SK-N-SH treated with all-trans-retinoic acid at 6 μM for 48 hours (cell line): ENCODE data around the gene GLRB.
A peak's percentile ranks its signal among the peaks of the same experiment; 100 is the strongest.

Experiments used
- ATAC-seq: fragments of 200-7000 bp; cut with Tn5 transposase; 3 replicates; pipeline ENCODE4 v1.9.1; 2020; ENCODE audit warnings: mild to moderate bottlenecking, moderate library complexity
- ARNTL ChIP-seq: fragments of 450-650 bp; formaldehyde crosslinking; IDR thresholded peaks from 2 replicates; pipeline ENCODE4 v1.5.0; 2020; ENCODE audit warnings: low read depth, mild to moderate bottlenecking, moderate library complexity, borderline replicate concordance
- BACH2 ChIP-seq: fragments of 250-450 bp; sonication (Bioruptor Pico); IDR thresholded peaks from 2 replicates; pipeline ENCODE4 v1.9.0; 2021; ENCODE audit warnings: mild to moderate bottlenecking, borderline replicate concordance
- CSDC2 ChIP-seq: fragments of 250-450 bp; sonication (Bioruptor Pico); IDR thresholded peaks from 2 replicates; pipeline ENCODE4 v1.5.0; 2020; ENCODE audit warnings: mild to moderate bottlenecking, moderate library complexity
- CSRNP3 ChIP-seq: fragments of 250-450 bp; sonication (Bioruptor Pico); IDR thresholded peaks from 2 replicates; pipeline ENCODE4 v1.5.1; 2021; ENCODE audit warnings: mild to moderate bottlenecking, moderate library complexity
- GLIS3 ChIP-seq: fragments of 250-450 bp; sonication (Bioruptor Pico); IDR thresholded peaks from 2 replicates; pipeline ENCODE4 v1.5.0; 2020; ENCODE audit warnings: mild to moderate bottlenecking, moderate library complexity
- ISL1 ChIP-seq: fragments of 250-450 bp; sonication (Bioruptor Pico); IDR thresholded peaks from 2 replicates; pipeline ENCODE4 v2.1.2; 2022; ENCODE audit warnings: mild to moderate bottlenecking, moderate library complexity
- OSR1 ChIP-seq: fragments of 250-450 bp; sonication (Bioruptor Pico); IDR thresholded peaks from 2 replicates; pipeline ENCODE4 v1.8.0; 2022; ENCODE audit warnings: moderate library complexity, mild to moderate bottlenecking, inconsistent platforms
- PPARA ChIP-seq: fragments of 250-450 bp; sonication (Bioruptor Pico); IDR thresholded peaks from 2 replicates; pipeline ENCODE4 v1.5.0; 2020; ENCODE audit warnings: mild to moderate bottlenecking, borderline replicate concordance
- RARB ChIP-seq: fragments of 250-450 bp; sonication (Bioruptor Pico); IDR thresholded peaks from 2 replicates; pipeline ENCODE4 v1.8.0; 2021; ENCODE audit warnings: mild to moderate bottlenecking, moderate library complexity
- SNAI2 ChIP-seq: fragments of 250-450 bp; sonication (Bioruptor Pico); IDR thresholded peaks from 2 replicates; pipeline ENCODE4 v1.5.0; 2020; ENCODE audit warnings: mild to moderate bottlenecking, moderate library complexity
- TCF4 ChIP-seq: fragments of 250-450 bp; sonication (Bioruptor Pico); IDR thresholded peaks from 2 replicates; pipeline ENCODE4 v1.8.0; 2021; ENCODE audit warnings: mild to moderate bottlenecking, moderate library complexity, borderline replicate concordance
- TOX ChIP-seq: fragments of 250-450 bp; sonication (Bioruptor Pico); IDR thresholded peaks from 2 replicates; pipeline ENCODE4 v1.8.0; 2021; ENCODE audit warnings: mild to moderate bottlenecking, moderate library complexity, borderline replicate concordance
- ZC3H10 ChIP-seq: fragments of 250-450 bp; sonication (Bioruptor Pico); IDR thresholded peaks from 2 replicates; pipeline ENCODE4 v1.5.1; 2021; ENCODE audit warnings: mild to moderate bottlenecking, moderate library complexity
- ZFP3 ChIP-seq: fragments of 250-450 bp; sonication (Bioruptor Pico); IDR thresholded peaks from 2 replicates; pipeline ENCODE4 v1.5.0; 2020; ENCODE audit warnings: mild to moderate bottlenecking, moderate library complexity
- ZFP30 ChIP-seq: fragments of 450-650 bp; formaldehyde crosslinking; IDR thresholded peaks from 2 replicates; pipeline ENCODE4 v1.5.0; 2022; ENCODE audit warnings: mild to moderate bottlenecking, moderate library complexity
- ZNF565 ChIP-seq: fragments of 450-650 bp; formaldehyde crosslinking; conservative IDR thresholded peaks from 2 replicates; pipeline ENCODE4 v1.5.0; 2020; ENCODE audit warnings: low read depth, mild to moderate bottlenecking, moderate library complexity
- ZNF70 ChIP-seq: fragments of 450-650 bp; formaldehyde crosslinking; IDR thresholded peaks from 2 replicates; pipeline ENCODE4 v1.5.0; 2020; ENCODE audit warnings: mild to moderate bottlenecking, moderate library complexity
- ZNF8 ChIP-seq: fragments of 450-650 bp; formaldehyde crosslinking; IDR thresholded peaks from 2 replicates; pipeline ENCODE4 v1.5.0; 2020; ENCODE audit warnings: mild to moderate bottlenecking, moderate library complexity
- TF ChIP-seq, protein P1 (sequence below): fragments of 250-450 bp; sonication (Bioruptor Pico); IDR thresholded peaks from 2 replicates; pipeline ENCODE4 v1.5.1; 2020; ENCODE audit warnings: low read depth, mild to moderate bottlenecking, moderate library complexity
- TF ChIP-seq, protein P2 (sequence below): fragments of 250-450 bp; sonication (Bioruptor Pico); IDR thresholded peaks from 2 replicates; pipeline ENCODE4 v1.5.0; 2020; ENCODE audit warnings: mild to moderate bottlenecking, moderate library complexity
- TF ChIP-seq, protein P3 (sequence below): fragments of 250-450 bp; sonication (Bioruptor Pico); IDR thresholded peaks from 2 replicates; pipeline ENCODE4 v1.8.0; 2021; ENCODE audit warnings: low read depth, mild to moderate bottlenecking, moderate library complexity, borderline replicate concordance
- TF ChIP-seq, protein P4 (sequence below): fragments of 250-450 bp; sonication (Bioruptor Pico); IDR thresholded peaks from 2 replicates; pipeline ENCODE4 v1.8.0; 2020; ENCODE audit warnings: mild to moderate bottlenecking, moderate library complexity, borderline replicate concordance

The GLRB gene

GRCh38 chr4:157057218-157057617 is 18.7 kb upstream of the GLRB start (continued):
- TF ChIP-seq, protein P1, sequence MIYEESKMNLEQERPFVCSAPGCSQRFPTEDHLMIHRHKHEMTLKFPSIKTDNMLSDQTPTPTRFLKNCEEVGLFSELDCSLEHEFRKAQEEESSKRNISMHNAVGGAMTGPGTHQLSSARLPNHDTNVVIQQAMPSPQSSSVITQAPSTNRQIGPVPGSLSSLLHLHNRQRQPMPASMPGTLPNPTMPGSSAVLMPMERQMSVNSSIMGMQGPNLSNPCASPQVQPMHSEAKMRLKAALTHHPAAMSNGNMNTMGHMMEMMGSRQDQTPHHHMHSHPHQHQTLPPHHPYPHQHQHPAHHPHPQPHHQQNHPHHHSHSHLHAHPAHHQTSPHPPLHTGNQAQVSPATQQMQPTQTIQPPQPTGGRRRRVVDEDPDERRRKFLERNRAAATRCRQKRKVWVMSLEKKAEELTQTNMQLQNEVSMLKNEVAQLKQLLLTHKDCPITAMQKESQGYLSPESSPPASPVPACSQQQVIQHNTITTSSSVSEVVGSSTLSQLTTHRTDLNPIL (CRISPR knock-in tag) = no peak
- TF ChIP-seq OSR1 (CRISPR knock-in tag) (no peak), BACH2 (no peak)

DNA sequence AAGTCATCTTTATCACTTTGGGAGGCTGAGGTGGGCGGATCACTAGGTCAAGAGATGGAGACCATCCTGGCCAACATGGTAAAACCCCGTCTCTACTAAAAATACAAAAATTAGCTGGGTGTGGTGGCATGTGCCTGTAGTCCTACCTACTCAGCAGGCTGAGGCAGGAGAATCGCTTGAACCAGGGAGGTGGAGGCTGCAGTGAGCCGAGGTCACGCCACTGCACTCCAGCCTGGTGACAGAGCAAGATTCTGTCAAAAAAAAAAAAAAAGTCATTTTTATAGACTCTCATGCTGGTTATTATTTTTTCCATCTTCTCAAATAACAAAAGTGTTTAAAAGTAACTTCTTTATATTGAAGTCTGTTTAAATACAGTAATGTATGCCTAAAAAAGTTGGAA is 17.1 kb upstream of the GLRB start:
- ATAC-seq = peak; percentile 75

DNA sequence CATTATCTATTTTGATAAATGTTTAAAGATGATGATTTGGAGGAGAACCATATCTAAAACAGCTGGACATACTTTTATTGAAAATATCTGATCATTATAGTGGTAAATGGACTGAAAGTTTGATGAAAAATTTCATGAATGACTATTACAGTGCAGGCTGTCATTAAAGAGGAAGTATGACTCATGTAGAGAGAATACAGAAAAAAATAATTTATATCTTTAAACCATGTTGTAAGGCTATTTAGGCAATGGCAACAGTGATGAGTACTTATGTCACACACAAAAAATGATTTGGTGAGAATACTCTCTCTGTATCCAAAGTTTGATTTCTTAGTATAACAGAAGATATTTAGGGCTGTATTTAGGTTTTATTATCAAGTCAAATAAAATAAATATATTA is 3.9 kb upstream of the GLRB start:
- peak; percentile 74 for ATAC-seq
- no peak for TF ChIP-seq CSRNP3 (CRISPR knock-in tag)
- no peak for TF ChIP-seq ZFP3 (CRISPR knock-in tag)
- TF ChIP-seq, protein P2, sequence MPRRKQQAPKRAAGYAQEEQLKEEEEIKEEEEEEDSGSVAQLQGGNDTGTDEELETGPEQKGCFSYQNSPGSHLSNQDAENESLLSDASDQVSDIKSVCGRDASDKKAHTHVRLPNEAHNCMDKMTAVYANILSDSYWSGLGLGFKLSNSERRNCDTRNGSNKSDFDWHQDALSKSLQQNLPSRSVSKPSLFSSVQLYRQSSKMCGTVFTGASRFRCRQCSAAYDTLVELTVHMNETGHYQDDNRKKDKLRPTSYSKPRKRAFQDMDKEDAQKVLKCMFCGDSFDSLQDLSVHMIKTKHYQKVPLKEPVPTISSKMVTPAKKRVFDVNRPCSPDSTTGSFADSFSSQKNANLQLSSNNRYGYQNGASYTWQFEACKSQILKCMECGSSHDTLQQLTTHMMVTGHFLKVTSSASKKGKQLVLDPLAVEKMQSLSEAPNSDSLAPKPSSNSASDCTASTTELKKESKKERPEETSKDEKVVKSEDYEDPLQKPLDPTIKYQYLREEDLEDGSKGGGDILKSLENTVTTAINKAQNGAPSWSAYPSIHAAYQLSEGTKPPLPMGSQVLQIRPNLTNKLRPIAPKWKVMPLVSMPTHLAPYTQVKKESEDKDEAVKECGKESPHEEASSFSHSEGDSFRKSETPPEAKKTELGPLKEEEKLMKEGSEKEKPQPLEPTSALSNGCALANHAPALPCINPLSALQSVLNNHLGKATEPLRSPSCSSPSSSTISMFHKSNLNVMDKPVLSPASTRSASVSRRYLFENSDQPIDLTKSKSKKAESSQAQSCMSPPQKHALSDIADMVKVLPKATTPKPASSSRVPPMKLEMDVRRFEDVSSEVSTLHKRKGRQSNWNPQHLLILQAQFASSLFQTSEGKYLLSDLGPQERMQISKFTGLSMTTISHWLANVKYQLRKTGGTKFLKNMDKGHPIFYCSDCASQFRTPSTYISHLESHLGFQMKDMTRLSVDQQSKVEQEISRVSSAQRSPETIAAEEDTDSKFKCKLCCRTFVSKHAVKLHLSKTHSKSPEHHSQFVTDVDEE (CRISPR knock-in tag) = no peak
- no peak for TF ChIP-seq OSR1 (CRISPR knock-in tag)
- TF ChIP-seq SNAI2 = no peak
- no peak for TF ChIP-seq ZC3H10 (CRISPR knock-in tag)
- no peak for TF ChIP-seq ARNTL (CRISPR knock-in tag)
- no peak for TF ChIP-seq TCF4 (CRISPR knock-in tag)
- TF ChIP-seq, protein P3, sequence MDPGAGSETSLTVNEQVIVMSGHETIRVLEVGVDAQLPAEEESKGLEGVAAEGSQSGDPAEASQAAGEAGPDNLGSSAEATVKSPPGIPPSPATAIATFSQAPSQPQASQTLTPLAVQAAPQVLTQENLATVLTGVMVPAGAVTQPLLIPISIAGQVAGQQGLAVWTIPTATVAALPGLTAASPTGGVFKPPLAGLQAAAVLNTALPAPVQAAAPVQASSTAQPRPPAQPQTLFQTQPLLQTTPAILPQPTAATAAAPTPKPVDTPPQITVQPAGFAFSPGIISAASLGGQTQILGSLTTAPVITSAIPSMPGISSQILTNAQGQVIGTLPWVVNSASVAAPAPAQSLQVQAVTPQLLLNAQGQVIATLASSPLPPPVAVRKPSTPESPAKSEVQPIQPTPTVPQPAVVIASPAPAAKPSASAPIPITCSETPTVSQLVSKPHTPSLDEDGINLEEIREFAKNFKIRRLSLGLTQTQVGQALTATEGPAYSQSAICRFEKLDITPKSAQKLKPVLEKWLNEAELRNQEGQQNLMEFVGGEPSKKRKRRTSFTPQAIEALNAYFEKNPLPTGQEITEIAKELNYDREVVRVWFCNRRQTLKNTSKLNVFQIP (CRISPR knock-in tag) = no peak
- no peak for TF ChIP-seq CSDC2
- no peak for TF ChIP-seq ZFP30 (CRISPR knock-in tag)
- no peak for TF ChIP-seq TOX (CRISPR knock-in tag)
- no peak for TF ChIP-seq RARB
- TF ChIP-seq ZNF565 (CRISPR knock-in tag) = no peak
- no peak for TF ChIP-seq ZNF8
- TF ChIP-seq PPARA (CRISPR knock-in tag) = no peak
- TF ChIP-seq, protein P4, sequence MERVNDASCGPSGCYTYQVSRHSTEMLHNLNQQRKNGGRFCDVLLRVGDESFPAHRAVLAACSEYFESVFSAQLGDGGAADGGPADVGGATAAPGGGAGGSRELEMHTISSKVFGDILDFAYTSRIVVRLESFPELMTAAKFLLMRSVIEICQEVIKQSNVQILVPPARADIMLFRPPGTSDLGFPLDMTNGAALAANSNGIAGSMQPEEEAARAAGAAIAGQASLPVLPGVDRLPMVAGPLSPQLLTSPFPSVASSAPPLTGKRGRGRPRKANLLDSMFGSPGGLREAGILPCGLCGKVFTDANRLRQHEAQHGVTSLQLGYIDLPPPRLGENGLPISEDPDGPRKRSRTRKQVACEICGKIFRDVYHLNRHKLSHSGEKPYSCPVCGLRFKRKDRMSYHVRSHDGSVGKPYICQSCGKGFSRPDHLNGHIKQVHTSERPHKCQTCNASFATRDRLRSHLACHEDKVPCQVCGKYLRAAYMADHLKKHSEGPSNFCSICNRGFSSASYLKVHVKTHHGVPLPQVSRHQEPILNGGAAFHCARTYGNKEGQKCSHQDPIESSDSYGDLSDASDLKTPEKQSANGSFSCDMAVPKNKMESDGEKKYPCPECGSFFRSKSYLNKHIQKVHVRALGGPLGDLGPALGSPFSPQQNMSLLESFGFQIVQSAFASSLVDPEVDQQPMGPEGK = no peak

- no peak for ATAC-seq
- TF ChIP-seq ZNF565 (CRISPR knock-in tag) = no peak
- TF ChIP-seq ZC3H10 (CRISPR knock-in tag) = no peak
- TF ChIP-seq ZNF70 (CRISPR knock-in tag) = no peak
- no peak for TF ChIP-seq RARB
- TF ChIP-seq ISL1 (CRISPR knock-in tag) = no peak
- TF ChIP-seq ZFP30 (CRISPR knock-in tag) = no peak
- TF ChIP-seq, protein P3 (CRISPR knock-in tag) = no peak
- TF ChIP-seq, protein P1 (CRISPR knock-in tag) = no peak
- no peak for TF ChIP-seq GLIS3 (CRISPR knock-in tag)
- TF ChIP-seq SNAI2 = no peak
- TF ChIP-seq PPARA (CRISPR knock-in tag) = no peak
- TF ChIP-seq ZFP3 (CRISPR knock-in tag) = no peak
- TF ChIP-seq, protein P2 (CRISPR knock-in tag) = no peak
Observed at GRCh38 chr4:157075401-157075800, 549 bp upstream of the GLRB start.
